A549 treated with CORT108297 at 1 μM for 4 hours (cell line): ENCODE data around the gene TNFRSF1A. TPM values are rescaled to one million over a fixed set of nuclear protein-coding genes. Genes with fewer than 3 reads are reported as not detected.

Experiments used
- total RNA-seq: library from RNA; stranded (reverse); fragments of 200-300 nt; extraction: Qiagen RNA extraction; gene quantifications from 5 replicates; pipeline ENCODE4 v1.2.3, GENCODE V29; 2022

The TNFRSF1A gene
- 359 to 653 TPM (median 512 TPM) in 5 replicates for total RNA-seq

DNA sequence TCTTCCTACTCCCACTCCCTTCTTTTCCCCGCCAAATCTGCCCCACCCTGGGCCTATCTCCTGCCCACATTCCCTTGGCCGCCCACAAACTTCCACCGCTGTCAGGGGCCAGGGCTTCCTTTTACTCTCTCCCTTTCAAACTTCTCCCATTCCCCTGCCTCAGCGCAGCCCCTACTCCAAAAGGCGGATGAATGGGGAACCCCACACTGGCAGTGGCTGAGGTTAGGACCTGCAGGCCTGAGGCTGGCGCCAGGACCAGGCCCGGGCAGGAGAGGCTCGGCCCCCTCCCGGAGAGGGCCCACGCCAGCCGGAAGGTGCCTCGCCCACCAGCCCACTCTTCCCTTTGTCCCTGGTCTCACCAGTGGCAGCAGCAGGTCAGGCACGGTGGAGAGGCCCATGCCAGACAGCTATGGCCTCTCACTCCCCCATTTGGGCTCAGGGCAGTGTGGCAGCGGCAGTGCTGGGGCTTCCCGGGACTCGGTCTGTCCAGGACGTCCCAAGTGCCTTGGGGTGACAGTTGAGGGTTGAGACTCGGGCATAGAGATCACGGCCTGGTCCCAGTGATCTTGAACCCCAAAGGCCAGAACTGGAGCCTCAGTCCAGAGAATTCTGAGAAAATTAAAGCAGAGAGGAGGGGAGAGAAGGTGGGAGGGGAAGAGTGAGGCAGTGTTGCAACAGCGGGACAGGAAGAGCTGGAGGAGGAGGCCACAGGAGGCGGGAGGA is at the start of gene TNFRSF1A:
Gene TNFRSF1A, minus strand, starts transcription at position 660 of the 723 bp plus-strand sequence. Its CDS starts 262 bp downstream, at position 398.

DNA sequence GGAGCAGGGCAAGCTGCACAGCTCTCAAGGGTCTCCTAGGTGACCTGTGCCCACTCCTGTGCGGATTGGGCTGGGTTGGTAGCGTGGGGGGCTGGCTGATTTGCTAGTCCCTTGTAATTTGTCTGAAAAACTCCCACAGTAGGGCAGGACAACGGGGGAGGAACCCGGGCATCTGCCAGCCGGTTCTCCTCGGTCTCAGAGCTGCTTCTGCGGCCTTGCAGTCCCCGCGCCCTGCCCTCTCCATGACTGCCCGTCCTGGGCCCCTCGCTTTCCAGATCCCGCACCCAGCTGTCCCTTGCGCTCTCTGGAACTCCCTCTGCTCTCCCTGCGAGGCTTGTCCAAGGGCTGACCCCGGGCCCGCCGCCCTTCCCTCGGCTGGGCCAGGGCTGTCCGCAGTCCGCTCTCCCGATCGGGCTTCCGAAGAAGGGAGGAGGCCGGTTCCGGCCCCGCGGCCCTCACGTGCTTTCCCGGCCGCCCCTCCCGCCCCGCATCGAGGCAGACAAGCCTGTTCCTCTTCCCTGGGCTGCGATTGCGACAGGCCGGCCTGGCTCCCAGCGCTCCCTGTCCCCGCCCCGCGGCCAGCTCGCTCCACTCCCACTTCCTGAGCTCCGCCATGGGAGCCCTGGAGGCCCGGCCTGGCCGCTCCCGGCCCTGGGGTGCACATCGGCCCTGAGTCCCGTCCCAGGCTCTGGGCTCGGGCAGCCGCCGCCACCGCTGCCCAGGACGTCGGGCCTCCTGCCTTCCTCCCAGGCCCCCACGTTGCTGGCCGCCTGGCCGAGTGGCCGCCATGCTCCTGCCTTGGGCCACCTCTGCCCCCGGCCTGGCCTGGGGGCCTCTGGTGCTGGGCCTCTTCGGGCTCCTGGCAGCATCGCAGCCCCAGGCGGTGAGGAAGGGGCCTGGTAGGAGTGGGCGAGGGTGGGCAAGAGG is 42.0 kb upstream of the TNFRSF1A start, which contains the start of gene LTBR:
Gene LTBR, plus strand, starts transcription at position 591 of the 927 bp plus-strand sequence. Its CDS starts 197 bp downstream, at position 788.

DNA sequence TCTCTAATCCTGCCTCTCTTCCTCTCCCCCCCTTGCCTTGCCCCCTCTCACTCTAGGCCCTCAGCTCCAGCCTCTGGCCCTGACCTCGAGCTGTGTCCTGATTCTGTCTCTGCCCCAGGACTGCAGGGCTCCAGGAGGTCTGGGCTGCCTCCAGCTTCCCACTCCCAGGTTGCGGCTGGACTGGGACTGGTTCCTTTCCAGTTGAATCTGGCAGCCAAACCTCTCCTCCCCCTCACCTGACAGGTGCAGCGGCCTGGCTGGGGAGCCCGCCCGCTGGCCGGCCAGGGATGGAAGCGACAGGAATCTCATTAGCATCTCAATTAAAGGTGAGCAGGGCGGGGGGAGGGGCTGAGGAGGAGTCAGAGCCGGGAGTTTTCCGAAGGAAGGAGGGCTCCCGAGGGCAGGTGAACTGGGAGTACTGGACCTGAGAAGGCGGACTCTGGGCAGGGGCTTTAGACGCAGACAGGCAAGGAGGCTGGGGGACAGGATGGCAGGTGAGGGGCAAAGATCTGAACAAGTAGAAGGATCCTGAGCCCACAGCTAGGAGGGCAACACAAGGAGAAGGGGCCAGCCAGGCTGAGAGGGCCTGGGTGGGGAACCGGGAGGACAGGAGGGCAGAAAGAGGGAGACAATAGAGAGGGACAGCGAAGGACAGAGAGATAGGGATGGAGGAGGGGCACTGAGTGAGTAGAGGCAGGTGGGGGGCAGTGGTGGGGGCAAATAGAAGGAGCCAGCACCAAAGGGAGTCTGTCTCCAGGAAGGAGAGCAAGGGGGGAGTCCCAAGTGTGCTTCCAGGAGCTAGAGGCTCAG is 33.6 kb upstream of the TNFRSF1A start, which contains the start of gene SCNN1A:
Gene SCNN1A, minus strand, starts transcription at position 295 of the 810 bp plus-strand sequence. CDS start 780 bp downstream, outside the sequence.

Other genes starting within 250 kb of the TNFRSF1A start
- 0.08 to 0.29 TPM (median 0.13 TPM) in 5 replicates for gene VWF, start 217.4 kb downstream of the TNFRSF1A start, total RNA-seq
- 240 to 274 TPM (median 254 TPM) in 5 replicates for gene CD9, start 141.7 kb downstream of the TNFRSF1A start, total RNA-seq
- 0.06 to 0.32 TPM (median 0.13 TPM) in 5 replicates for gene PLEKHG6, start 31.4 kb downstream of the TNFRSF1A start, total RNA-seq
- gene SCNN1A, start 33.5 kb upstream of the TNFRSF1A start, total RNA-seq = 10.8 to 15.6 TPM (median 14.9 TPM) in 5 replicates
- gene LTBR, start 42.1 kb upstream of the TNFRSF1A start, total RNA-seq = 168 to 231 TPM (median 214 TPM) in 5 replicates
- not detected in 5 replicates for gene CD27, start 102.9 kb upstream of the TNFRSF1A start, total RNA-seq
- 3.3 to 4.6 TPM (median 3.7 TPM) in 5 replicates for gene TAPBPL, start 110.0 kb upstream of the TNFRSF1A start, total RNA-seq
- 9.7 to 13.8 TPM (median 11.4 TPM) in 5 replicates for gene VAMP1, start 128.6 kb upstream of the TNFRSF1A start, total RNA-seq
- 286 to 313 TPM (median 305 TPM) in 5 replicates for gene MRPL51, start 151.2 kb upstream of the TNFRSF1A start, total RNA-seq
- gene NCAPD2, start 152.0 kb upstream of the TNFRSF1A start, total RNA-seq = 56.1 to 74.5 TPM (median 68.1 TPM) in 5 replicates
- 6,866 to 9,447 TPM (median 8,977 TPM) in 5 replicates for gene GAPDH, start 192.4 kb upstream of the TNFRSF1A start, total RNA-seq
- gene IFFO1, start 214.0 kb upstream of the TNFRSF1A start, total RNA-seq = 1.9 to 3.0 TPM (median 2.6 TPM) in 5 replicates
- gene NOP2, start 226.2 kb upstream of the TNFRSF1A start, total RNA-seq = 98.9 to 109 TPM (median 105 TPM) in 5 replicates